ENCODE results near the gene GAREM1.

DNA sequence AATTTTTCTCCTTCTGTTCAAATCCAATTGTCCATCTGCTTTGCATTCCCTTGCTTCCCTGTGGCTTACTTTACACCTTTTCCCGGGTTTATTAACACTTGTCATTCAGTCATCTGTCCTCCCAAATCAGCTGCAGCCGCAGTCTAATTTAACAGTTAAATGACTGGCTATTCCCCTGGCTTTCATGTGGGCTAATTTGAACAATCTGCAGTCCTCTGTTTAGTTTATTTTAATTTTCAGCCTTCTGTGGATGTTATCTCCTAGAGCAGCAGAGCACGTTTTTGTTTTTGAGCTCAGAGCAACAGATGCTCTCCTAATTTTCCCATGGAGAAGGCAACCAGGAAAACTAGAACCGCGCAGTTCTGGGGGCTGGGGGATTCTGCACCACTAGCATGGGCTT lies 225.8 kb downstream of the GAREM1 start:
- TF ChIP-seq, protein P1, sequence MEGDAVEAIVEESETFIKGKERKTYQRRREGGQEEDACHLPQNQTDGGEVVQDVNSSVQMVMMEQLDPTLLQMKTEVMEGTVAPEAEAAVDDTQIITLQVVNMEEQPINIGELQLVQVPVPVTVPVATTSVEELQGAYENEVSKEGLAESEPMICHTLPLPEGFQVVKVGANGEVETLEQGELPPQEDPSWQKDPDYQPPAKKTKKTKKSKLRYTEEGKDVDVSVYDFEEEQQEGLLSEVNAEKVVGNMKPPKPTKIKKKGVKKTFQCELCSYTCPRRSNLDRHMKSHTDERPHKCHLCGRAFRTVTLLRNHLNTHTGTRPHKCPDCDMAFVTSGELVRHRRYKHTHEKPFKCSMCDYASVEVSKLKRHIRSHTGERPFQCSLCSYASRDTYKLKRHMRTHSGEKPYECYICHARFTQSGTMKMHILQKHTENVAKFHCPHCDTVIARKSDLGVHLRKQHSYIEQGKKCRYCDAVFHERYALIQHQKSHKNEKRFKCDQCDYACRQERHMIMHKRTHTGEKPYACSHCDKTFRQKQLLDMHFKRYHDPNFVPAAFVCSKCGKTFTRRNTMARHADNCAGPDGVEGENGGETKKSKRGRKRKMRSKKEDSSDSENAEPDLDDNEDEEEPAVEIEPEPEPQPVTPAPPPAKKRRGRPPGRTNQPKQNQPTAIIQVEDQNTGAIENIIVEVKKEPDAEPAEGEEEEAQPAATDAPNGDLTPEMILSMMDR (IDR thresholded peaks at IDR 0.05; ENCODE audit: low read depth, low read length, missing input control): no peak
- TF ChIP-seq YY1 (IDR thresholded peaks at IDR 0.05) (no peak), SP1 (IDR thresholded peaks at IDR 0.05) (no peak), GABPA (IDR thresholded peaks at IDR 0.05 in 1 of 2, conservative IDR thresholded peaks at IDR 0.05 in 1 of 2) (no peak), TAF1 (conservative IDR thresholded peaks at IDR 0.05) (no peak)
- TF ChIP-seq, protein P2, sequence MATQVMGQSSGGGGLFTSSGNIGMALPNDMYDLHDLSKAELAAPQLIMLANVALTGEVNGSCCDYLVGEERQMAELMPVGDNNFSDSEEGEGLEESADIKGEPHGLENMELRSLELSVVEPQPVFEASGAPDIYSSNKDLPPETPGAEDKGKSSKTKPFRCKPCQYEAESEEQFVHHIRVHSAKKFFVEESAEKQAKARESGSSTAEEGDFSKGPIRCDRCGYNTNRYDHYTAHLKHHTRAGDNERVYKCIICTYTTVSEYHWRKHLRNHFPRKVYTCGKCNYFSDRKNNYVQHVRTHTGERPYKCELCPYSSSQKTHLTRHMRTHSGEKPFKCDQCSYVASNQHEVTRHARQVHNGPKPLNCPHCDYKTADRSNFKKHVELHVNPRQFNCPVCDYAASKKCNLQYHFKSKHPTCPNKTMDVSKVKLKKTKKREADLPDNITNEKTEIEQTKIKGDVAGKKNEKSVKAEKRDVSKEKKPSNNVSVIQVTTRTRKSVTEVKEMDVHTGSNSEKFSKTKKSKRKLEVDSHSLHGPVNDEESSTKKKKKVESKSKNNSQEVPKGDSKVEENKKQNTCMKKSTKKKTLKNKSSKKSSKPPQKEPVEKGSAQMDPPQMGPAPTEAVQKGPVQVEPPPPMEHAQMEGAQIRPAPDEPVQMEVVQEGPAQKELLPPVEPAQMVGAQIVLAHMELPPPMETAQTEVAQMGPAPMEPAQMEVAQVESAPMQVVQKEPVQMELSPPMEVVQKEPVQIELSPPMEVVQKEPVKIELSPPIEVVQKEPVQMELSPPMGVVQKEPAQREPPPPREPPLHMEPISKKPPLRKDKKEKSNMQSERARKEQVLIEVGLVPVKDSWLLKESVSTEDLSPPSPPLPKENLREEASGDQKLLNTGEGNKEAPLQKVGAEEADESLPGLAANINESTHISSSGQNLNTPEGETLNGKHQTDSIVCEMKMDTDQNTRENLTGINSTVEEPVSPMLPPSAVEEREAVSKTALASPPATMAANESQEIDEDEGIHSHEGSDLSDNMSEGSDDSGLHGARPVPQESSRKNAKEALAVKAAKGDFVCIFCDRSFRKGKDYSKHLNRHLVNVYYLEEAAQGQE (IDR thresholded peaks at IDR 0.05): no peak
